Neutrophil (primary cell): Measurements from ENCODE around the gene PDP2.

ENCODE experiments used
- H3K27ac ChIP-seq: fragments of 200-600 bp; sonication (generic); 2 replicates; pipeline ENCODE4 v1.5.1; 2016; ENCODE audit warnings: mild to moderate bottlenecking, moderate library complexity
- H3K27me3 ChIP-seq: fragments of 200-600 bp; sonication (generic); 2 replicates; pipeline ENCODE4 v1.6.0; 2016; ENCODE audit warnings: mild to moderate bottlenecking
- H3K36me3 ChIP-seq: fragments of 200-600 bp; sonication (generic); 2 replicates; pipeline ENCODE4 v1.5.1; 2017
- H3K4me1 ChIP-seq, 2 experiments: fragments of 200-600 bp in 1 of 2; sonication (generic) in 1 of 2; 1 replicate in 1 of 2; 2 replicates in 1 of 2; pipeline versions ENCODE4 v1.5.1 to v1.6.1; 2013 to 2016; ENCODE audit warnings: low read depth in 1 of 2, low read length in 1 of 2, mild to moderate bottlenecking in 1 of 2, moderate library complexity in 1 of 2; ENCODE audit not compliant: control insufficient read depth in 1 of 2, insufficient read depth in 1 of 2
- H3K4me3 ChIP-seq, 2 experiments: fragments of 200-600 bp in 1 of 2; sonication (generic) in 1 of 2; 1 replicate in 1 of 2; 2 replicates in 1 of 2; pipeline ENCODE4 v1.5.1; 2013 to 2016; ENCODE audit warnings: low read depth in 1 of 2, low read length in 1 of 2, mild to moderate bottlenecking in 1 of 2, moderate library complexity in 1 of 2
- H3K9me3 ChIP-seq: fragments of 200-600 bp; sonication (generic); 2 replicates; pipeline ENCODE4 v1.5.1; 2016
- CTCF ChIP-seq: fragments of 200-600 bp; sonication (generic); IDR thresholded peaks from 2 replicates; pipeline ENCODE4 v1.5.1; 2016; ENCODE audit warnings: antibody characterized with exemption

The PDP2 gene

GRCh38 chr16:66841366-66841765 lies 38.9 kb upstream of the PDP2 start:
- no peak overlapping the region for H3K27ac ChIP-seq
- no peak overlapping the region for H3K4me3 ChIP-seq
- peaks cover 0 to 10% of the 10 kb centered on the region in 2 experiments for H3K4me1 ChIP-seq
- TF ChIP-seq CTCF, result no peak
- no peaks in the 10 kb centered on the region for H3K36me3 ChIP-seq
- H3K9me3 ChIP-seq, result no peaks in the 10 kb centered on the region
- H3K27me3 ChIP-seq, result peaks cover 82% of the 10 kb centered on the region

GRCh38 chr16:66842765-66843164 lies 37.5 kb upstream of the PDP2 start:
- H3K4me3 ChIP-seq, result no peak overlapping the region
- H3K27ac ChIP-seq, result no peak overlapping the region
- H3K36me3 ChIP-seq, result no peaks in the 10 kb centered on the region
- no peaks in the 10 kb centered on the region for H3K9me3 ChIP-seq
- TF ChIP-seq CTCF, result no peak
- H3K4me1 ChIP-seq, result peaks cover 0 to 10% of the 10 kb centered on the region in 2 experiments
- H3K27me3 ChIP-seq, result peaks cover 93% of the 10 kb centered on the region

GRCh38 chr16:66843191-66843590 lies 37.1 kb upstream of the PDP2 start:
- Histone ChIP-seq H3K4me1 (peaks cover 0 to 10% of the 10 kb centered on the region in 2 experiments), H3K9me3 (no peaks in the 10 kb centered on the region), H3K27ac (no peak overlapping the region), H3K4me3 (no peak overlapping the region), H3K36me3 (no peaks in the 10 kb centered on the region), H3K27me3 (peaks cover 91% of the 10 kb centered on the region)
- TF ChIP-seq CTCF, result no peak

GRCh38 chr16:66844009-66844341 lies 36.3 kb upstream of the PDP2 start:
- no peak for TF ChIP-seq CTCF
- H3K4me3 ChIP-seq, result no peak overlapping the region

GRCh38 chr16:66844342-66845079 lies 35.8 kb upstream of the PDP2 start, which contains the start of gene CA7:
CA7 (plus strand) TSS chr16:66844414; CDS start chr16:66844488, 74 bp downstream.
- H3K4me3 ChIP-seq, result no peak within 1 kb of the TSS
- H3K9me3 ChIP-seq, result no peaks in the 10 kb centered on the region
- H3K27me3 ChIP-seq, result peaks cover 79% of the 10 kb centered on the region
- no peak for TF ChIP-seq CTCF
- H3K36me3 ChIP-seq, result no peaks in the 10 kb centered on the region
- no peak within 1 kb of the TSS for H3K27ac ChIP-seq
- peaks cover 0 to 10% of the 10 kb centered on the region in 2 experiments for H3K4me1 ChIP-seq

More at GRCh38 chr16:66844009-66844341, 36.3 kb upstream of the PDP2 start:
- H3K27me3 ChIP-seq, result peaks cover 83% of the 10 kb centered on the region
- no peak overlapping the region for H3K27ac ChIP-seq
- peaks cover 0 to 10% of the 10 kb centered on the region in 2 experiments for H3K4me1 ChIP-seq
- H3K36me3 ChIP-seq, result no peaks in the 10 kb centered on the region
- H3K9me3 ChIP-seq, result no peaks in the 10 kb centered on the region
